Gastrocnemius medialis (tissue), 4 donors: ENCODE data around the gene BANK1. TPM values are rescaled to one million over a fixed set of nuclear protein-coding genes. Genes with fewer than 3 reads are reported as not detected.

Experiments used
- ATAC-seq, 2 donors: fragments of 150-250 bp; one replicate each; pipeline ENCODE4 v1.9.1; 2016
- DNase-seq, 2 donors: peaks; one replicate each; pipeline ENCODE4 v3.0.0-alpha.2; 2019
- H3K27ac ChIP-seq, 4 donors: fragments of 200-600 bp; sonication (generic); 1 replicate in 1 of 4; 2 replicates in 3 of 4; pipeline ENCODE4 v1.5.1; 2016 to 2018; ENCODE audit warnings: mild to moderate bottlenecking in 2 of 4, moderate library complexity in 1 of 4
- H3K27me3 ChIP-seq, 3 donors: fragments of 200-600 bp; sonication (generic) in 2 of 3; 1 replicate in 1 of 3; 2 replicates in 2 of 3; pipeline versions ENCODE4 v1.5.1 to v1.6.0; 2016 to 2019; ENCODE audit warnings: mild to moderate bottlenecking in 1 of 3, moderate library complexity in 1 of 3
- H3K36me3 ChIP-seq, 2 donors: fragments of 200-600 bp; sonication (generic) in 1 of 2; one replicate each; pipeline ENCODE4 v1.5.1; 2017 to 2018
- H3K4me1 ChIP-seq, 2 donors: fragments of 200-600 bp; sonication (generic) in 1 of 2; one replicate each; pipeline ENCODE4 v1.5.1; 2016 to 2017; ENCODE audit warnings: mild to moderate bottlenecking in 2 of 2
- H3K4me3 ChIP-seq, 4 donors: fragments of 200-600 bp; sonication (generic) in 3 of 4; 1 replicate in 1 of 4; 2 replicates in 3 of 4; pipeline ENCODE4 v1.5.1; 2016 to 2019; ENCODE audit warnings: mild to moderate bottlenecking in 2 of 4
- H3K9me3 ChIP-seq, 3 donors: fragments of 200-600 bp; sonication (generic) in 2 of 3; 1 replicate in 1 of 3; 2 replicates in 2 of 3; pipeline ENCODE4 v1.5.1; 2016 to 2019
- CTCF ChIP-seq, 5 experiments: fragments of 450-650 bp in 3 of 5; fragments of 200-600 bp in 2 of 5; sonication (generic) in 2 of 5; IDR thresholded peaks in 4 of 5; conservative IDR thresholded peaks in 1 of 5; 1 replicate in 4 of 5; 2 replicates in 1 of 5; pipeline ENCODE4 v1.5.1; 2016 to 2019; ENCODE audit warnings: antibody characterized with exemption in 5 of 5, mild to moderate bottlenecking in 3 of 5, moderate library complexity in 3 of 5
- POLR2A ChIP-seq, 2 donors: fragments of 450-650 bp; IDR thresholded peaks; one replicate each; pipeline ENCODE4 v1.6.1; 2017; ENCODE audit warnings: antibody characterized with exemption in 2 of 2, mild to moderate bottlenecking in 2 of 2, moderate library complexity in 2 of 2
- in situ Hi-C, 4 donors: fragments of 200-750 bp; cut with MboI; loops; one replicate each; pipeline versions ENCODE4 v1.15.0 to v1.8.0; 2017; ENCODE audit warnings: low sequenced_read_pairs in 4 of 4
- intact Hi-C: fragments of 100-400 bp; cut with DNase I; formaldehyde crosslinking; loops from one replicate; pipeline ENCODE4 v1.15.1; 2023; ENCODE audit warnings: low total_unique reads
- total RNA-seq, 4 donors: library from RNA; depleted of rRNA; stranded (reverse); fragments of >200 nt; gene quantifications; one replicate each; pipeline versions ENCODE4 v1.1.0 to v1.2.3, GENCODE V29; 2016

Gene BANK1
- total RNA-seq, 4 donors from 2014 or later = 0.10 to 0.91 (median 0.26) TPM

GRCh38 chr4:101954351-101954750, 163.8 kb downstream of the BANK1 start:
- ATAC-seq = no peak
- H3K9me3 ChIP-seq = no peaks in the 10 kb centered on the region

GRCh38 chr4:101954975-101955678, 164.6 kb downstream of the BANK1 start:
- Histone ChIP-seq H3K36me3 (no peaks in the 10 kb centered on the region), H3K4me3 (no peak overlapping the region), H3K27me3 (no peaks in the 10 kb centered on the region), H3K4me1 (no peaks in the 10 kb centered on the region), H3K9me3 (no peaks in the 10 kb centered on the region), H3K27ac (no peak overlapping the region)
- DNase-seq = no peak
- in situ Hi-C loops = no loop called here
- intact Hi-C loops = no loop called here
- no peak for ATAC-seq
- no peak for TF ChIP-seq CTCF (IDR thresholded peaks at IDR 0.05 in 4 of 5, conservative IDR thresholded peaks at IDR 0.05 in 1 of 5)
- TF ChIP-seq POLR2A (IDR thresholded peaks at IDR 0.05) = no peak

More at GRCh38 chr4:101954351-101954750, 163.8 kb downstream of the BANK1 start:
- TF ChIP-seq CTCF (IDR thresholded peaks at IDR 0.05 in 4 of 5, conservative IDR thresholded peaks at IDR 0.05 in 1 of 5) (no peak), POLR2A (IDR thresholded peaks at IDR 0.05) (no peak)
- intact Hi-C loops = no loop called here
- Histone ChIP-seq H3K4me3 (no peak overlapping the region), H3K27ac (no peak overlapping the region), H3K27me3 (no peaks in the 10 kb centered on the region), H3K36me3 (no peaks in the 10 kb centered on the region), H3K4me1 (no peaks in the 10 kb centered on the region)
- in situ Hi-C loops = no loop called here
- no peak for DNase-seq

- no peaks in the 10 kb centered on the region for H3K9me3 ChIP-seq
- H3K27me3 ChIP-seq = no peaks in the 10 kb centered on the region
- H3K4me1 ChIP-seq = no peaks in the 10 kb centered on the region
- intact Hi-C loops (no loop called here), in situ Hi-C loops (no loop called here)
- TF ChIP-seq CTCF (IDR thresholded peaks at IDR 0.05 in 4 of 5, conservative IDR thresholded peaks at IDR 0.05 in 1 of 5) (no peak), POLR2A (IDR thresholded peaks at IDR 0.05) (no peak)
- ATAC-seq (no peak), DNase-seq (no peak)
- no peak overlapping the region for H3K4me3 ChIP-seq
- H3K27ac ChIP-seq = no peak overlapping the region
- H3K36me3 ChIP-seq = no peaks in the 10 kb centered on the region
Measured at GRCh38 chr4:101956068-101956825, 165.7 kb downstream of the BANK1 start.

GRCh38 chr4:101958547-101958946, 168.0 kb downstream of the BANK1 start:
- in situ Hi-C loops (no loop called here), intact Hi-C loops (no loop called here)
- Histone ChIP-seq H3K27me3 (no peaks in the 10 kb centered on the region), H3K27ac (no peak overlapping the region), H3K9me3 (no peaks in the 10 kb centered on the region), H3K4me1 (no peaks in the 10 kb centered on the region), H3K36me3 (no peaks in the 10 kb centered on the region), H3K4me3 (no peak overlapping the region)
- ATAC-seq = no peak
- TF ChIP-seq CTCF (IDR thresholded peaks at IDR 0.05 in 4 of 5, conservative IDR thresholded peaks at IDR 0.05 in 1 of 5) (no peak), POLR2A (IDR thresholded peaks at IDR 0.05) (no peak)
- DNase-seq = no peak
